ES-I3 (cell line): ENCODE data around the gene WWP2.

Source experiments
- H3K36me3 ChIP-seq: 2 replicates; pipeline ENCODE4 v1.6.1; 2013; ENCODE audit warnings: mild to moderate bottlenecking, low read length, control low read depth, moderate library complexity; ENCODE audit not compliant: insufficient read depth
- H3K4me1 ChIP-seq: 2 replicates; pipeline ENCODE4 v1.6.1; 2013; ENCODE audit warnings: mild to moderate bottlenecking, control low read depth, low read length; ENCODE audit not compliant: insufficient read depth
- H3K9ac ChIP-seq: 2 replicates; pipeline ENCODE4 v1.6.1; 2013; ENCODE audit warnings: low read depth, mild to moderate bottlenecking, low read length, moderate library complexity
- H3K9me3 ChIP-seq: 2 replicates; pipeline ENCODE4 v1.6.1; 2013; ENCODE audit warnings: mild to moderate bottlenecking, low read length, moderate library complexity; ENCODE audit not compliant: control insufficient read depth, insufficient read depth

The WWP2 gene

GRCh38 chr16:69906838-69907401 lies 144.8 kb downstream of the WWP2 start:
- Histone ChIP-seq H3K9ac (no peak overlapping the region), H3K36me3 (no peaks in the 10 kb centered on the region), H3K4me1 (no peaks in the 10 kb centered on the region; the same call in 1 of the 2 replicates)

GRCh38 chr16:69909043-69909442 lies 146.9 kb downstream of the WWP2 start:
- Histone ChIP-seq H3K4me1 (no peaks in the 10 kb centered on the region; the same call in 1 of the 2 replicates), H3K36me3 (no peaks in the 10 kb centered on the region), H3K9me3 (no peaks in the 10 kb centered on the region), H3K9ac (no peak overlapping the region)

More at GRCh38 chr16:69906838-69907401, 144.8 kb downstream of the WWP2 start:
- no peaks in the 10 kb centered on the region for H3K9me3 ChIP-seq

GRCh38 chr16:69909760-69910159 lies 147.6 kb downstream of the WWP2 start:
- H3K4me1 ChIP-seq = no peaks in the 10 kb centered on the region; the same call in 1 of the 2 replicates
- H3K9me3 ChIP-seq = no peaks in the 10 kb centered on the region
- H3K9ac ChIP-seq = no peak overlapping the region
- no peaks in the 10 kb centered on the region for H3K36me3 ChIP-seq

- H3K4me1 ChIP-seq = no peaks in the 10 kb centered on the region
- no peaks in the 10 kb centered on the region for H3K36me3 ChIP-seq
- no peaks in the 10 kb centered on the region for H3K9me3 ChIP-seq
- no peak overlapping the region for H3K9ac ChIP-seq
These were observed 148.8 kb downstream of the WWP2 start for GRCh38 chr16:69910964-69911363.

GRCh38 chr16:69916462-69916861 lies 154.3 kb downstream of the WWP2 start:
- H3K36me3 ChIP-seq = no peaks in the 10 kb centered on the region
- no peaks in the 10 kb centered on the region for H3K9me3 ChIP-seq
- peaks cover 14% of the 10 kb centered on the region for H3K4me1 ChIP-seq
- no peak overlapping the region for H3K9ac ChIP-seq

- H3K9ac ChIP-seq = peak overlapping the region; percentile 1; the same call in 1 of the 2 replicates
- no peaks in the 10 kb centered on the region for H3K36me3 ChIP-seq
- no peaks in the 10 kb centered on the region for H3K9me3 ChIP-seq
These were observed 155.2 kb downstream of the WWP2 start for GRCh38 chr16:69917311-69917710.

GRCh38 chr16:69917739-69918138 lies 155.6 kb downstream of the WWP2 start:
- Histone ChIP-seq H3K36me3 (no peaks in the 10 kb centered on the region), H3K4me1 (peaks cover 14% of the 10 kb centered on the region), H3K9ac (peak overlapping the region; percentile 1; the same call in 1 of the 2 replicates), H3K9me3 (no peaks in the 10 kb centered on the region)

More at GRCh38 chr16:69917311-69917710, 155.2 kb downstream of the WWP2 start:
- peaks cover 14% of the 10 kb centered on the region for H3K4me1 ChIP-seq

- Histone ChIP-seq H3K4me1 (peaks cover 14% of the 10 kb centered on the region), H3K36me3 (no peaks in the 10 kb centered on the region), H3K9ac (peak overlapping the region; percentile 1; the same call in 1 of the 2 replicates), H3K9me3 (no peaks in the 10 kb centered on the region)
These were observed 156.1 kb downstream of the WWP2 start for GRCh38 chr16:69918241-69918640.

GRCh38 chr16:69921127-69921526 lies 159.0 kb downstream of the WWP2 start:
- no peak overlapping the region for H3K9ac ChIP-seq
- H3K4me1 ChIP-seq = peaks cover 34% of the 10 kb centered on the region
- H3K36me3 ChIP-seq = no peaks in the 10 kb centered on the region
- no peaks in the 10 kb centered on the region for H3K9me3 ChIP-seq

GRCh38 chr16:69922200-69922599 lies 160.1 kb downstream of the WWP2 start:
- H3K4me1 ChIP-seq = peaks cover 32% of the 10 kb centered on the region
- H3K36me3 ChIP-seq = no peaks in the 10 kb centered on the region
- no peaks in the 10 kb centered on the region for H3K9me3 ChIP-seq
- no peak overlapping the region for H3K9ac ChIP-seq

GRCh38 chr16:69924041-69924775 lies 162.1 kb downstream of the WWP2 start:
- no peaks in the 10 kb centered on the region for H3K36me3 ChIP-seq
- no peaks in the 10 kb centered on the region for H3K9me3 ChIP-seq
- H3K4me1 ChIP-seq = peaks cover 28% of the 10 kb centered on the region
- H3K9ac ChIP-seq = no peak overlapping the region

- peaks cover 28% of the 10 kb centered on the region for H3K4me1 ChIP-seq
- no peak overlapping the region; the same call in 1 of the 2 replicates for H3K9ac ChIP-seq
- no peaks in the 10 kb centered on the region for H3K9me3 ChIP-seq
- H3K36me3 ChIP-seq = no peaks in the 10 kb centered on the region
These were observed 162.7 kb downstream of the WWP2 start for GRCh38 chr16:69924777-69925191.

GRCh38 chr16:69925311-69925710 lies 163.2 kb downstream of the WWP2 start:
- Histone ChIP-seq H3K36me3 (no peaks in the 10 kb centered on the region), H3K4me1 (peaks cover 28% of the 10 kb centered on the region), H3K9me3 (no peaks in the 10 kb centered on the region), H3K9ac (no peak overlapping the region)

- Histone ChIP-seq H3K4me1 (peaks cover 28% of the 10 kb centered on the region), H3K36me3 (no peaks in the 10 kb centered on the region)
These were observed 164.1 kb downstream of the WWP2 start for GRCh38 chr16:69926241-69926640.

More at GRCh38 chr16:69926241-69926640, 164.1 kb downstream of the WWP2 start:
- Histone ChIP-seq H3K9me3 (no peaks in the 10 kb centered on the region), H3K9ac (no peak overlapping the region)
